ENCODE data around the gene IFT57. TPM values are rescaled to one million over a fixed set of nuclear protein-coding genes. Genes with fewer than 3 reads are reported as not detected.
A peak's percentile ranks its signal among the peaks of the same experiment; 100 is the strongest.

IFT57 gene
- total RNA-seq, 2 donors from 2014 or later, result 19.6 to 23.0 TPM

DNA sequence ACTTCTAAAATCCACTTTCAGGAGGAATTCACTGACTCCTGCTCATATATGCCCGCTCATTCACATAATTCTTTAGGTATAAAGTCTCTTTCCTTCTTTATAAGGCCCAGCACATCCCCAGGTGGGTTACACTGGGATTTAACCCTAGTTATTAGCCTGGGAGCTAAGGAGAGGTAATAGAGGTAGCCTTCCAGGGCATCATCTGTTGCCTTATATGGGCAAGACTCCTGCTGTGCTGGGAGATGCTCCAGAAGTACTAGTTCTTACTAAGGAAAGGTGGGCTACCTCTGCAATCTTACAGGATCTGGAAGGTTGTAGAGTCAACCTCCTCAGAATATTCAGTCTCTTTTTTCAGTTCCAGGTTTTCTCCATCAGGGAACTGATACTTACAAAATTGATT is 13.1 kb upstream of the IFT57 start:
- H3K27me3 Mint-ChIP-seq (ENCODE audit: low read depth), result no peaks in the 10 kb centered on the region
- H3K27ac Mint-ChIP-seq, result no peak overlapping the region
- H3K4me1 Mint-ChIP-seq (ENCODE audit: low read depth), result no peaks in the 10 kb centered on the region
- no peaks in the 10 kb centered on the region for H3K9me3 Mint-ChIP-seq
- ATAC-seq (replicated peaks in 1 of 2) (no peak), DNase-seq (no peak)
- H3K36me3 Mint-ChIP-seq (ENCODE audit: insufficient read depth in 2 of 2), result no peaks in the 10 kb centered on the region
- H3K4me3 Mint-ChIP-seq, result no peak overlapping the region

GRCh38 chr3:108234387-108234957 is 12.2 kb upstream of the IFT57 start:
- Mint-ChIP-seq H3K9me3 (no peaks in the 10 kb centered on the region), H3K27ac (no peak overlapping the region), H3K27me3 (ENCODE audit: low read depth) (no peaks in the 10 kb centered on the region), H3K36me3 (ENCODE audit: insufficient read depth in 2 of 2) (no peaks in the 10 kb centered on the region), H3K4me3 (no peak overlapping the region), H3K4me1 (ENCODE audit: low read depth) (no peaks in the 10 kb centered on the region)
- DNase-seq, result no peak
- no peak for ATAC-seq (replicated peaks in 1 of 2)

- Mint-ChIP-seq H3K9me3 (no peaks in the 10 kb centered on the region), H3K27me3 (ENCODE audit: low read depth) (no peaks in the 10 kb centered on the region), H3K4me1 (ENCODE audit: low read depth) (peaks cover 17% of the 10 kb centered on the region), H3K36me3 (ENCODE audit: insufficient read depth in 2 of 2) (no peaks in the 10 kb centered on the region), H3K27ac (no peak overlapping the region), H3K4me3 (no peak overlapping the region)
- DNase-seq (no peak), ATAC-seq (replicated peaks in 1 of 2) (no peak)
Observed at GRCh38 chr3:108228286-108228685, 6.1 kb upstream of the IFT57 start.

DNA sequence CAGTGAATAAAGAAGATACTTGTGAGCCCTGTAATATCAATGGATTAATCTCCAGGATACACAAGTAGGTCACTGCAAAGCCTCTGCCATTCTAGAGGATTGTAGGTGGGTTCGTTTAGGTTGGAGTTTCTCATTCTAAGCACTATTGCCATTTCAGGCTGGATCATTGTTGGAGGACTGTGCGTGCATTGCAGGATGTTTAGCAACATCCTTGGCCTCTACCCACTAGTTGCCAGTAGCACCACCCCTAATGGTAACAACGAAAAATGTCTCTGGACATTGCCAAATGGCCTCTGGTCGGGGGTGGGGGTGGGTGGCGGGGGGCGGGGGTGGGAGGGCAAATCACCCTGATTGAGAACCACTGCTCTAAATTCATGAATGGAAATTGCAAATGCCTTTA is 4.9 kb upstream of the IFT57 start:
- no peak for ATAC-seq (replicated peaks in 1 of 2)
- no peak overlapping the region for H3K4me3 Mint-ChIP-seq

DNA sequence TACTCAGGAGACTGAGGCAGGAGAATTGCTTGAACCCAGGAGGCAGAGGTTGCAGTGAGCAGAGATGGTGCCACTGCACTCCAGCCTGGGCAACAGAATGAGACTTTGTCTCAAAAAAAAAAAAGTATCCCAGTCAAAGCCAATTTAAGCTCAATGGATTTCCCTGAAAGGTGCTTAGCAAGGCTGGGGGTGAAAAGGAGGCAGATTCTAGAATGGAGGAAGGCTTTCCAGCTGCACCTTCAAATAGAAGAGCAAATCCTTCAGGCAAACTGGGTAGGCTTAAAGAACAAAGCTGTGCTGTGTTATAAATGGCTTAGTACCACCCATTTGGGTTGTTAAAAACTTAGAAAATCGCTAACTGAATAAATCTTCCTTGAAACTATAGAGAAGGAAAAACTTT is 3.0 kb upstream of the IFT57 start:
- H3K4me3 Mint-ChIP-seq, result no peak overlapping the region
- no peak for DNase-seq

More for the DNA sequence above, 4.9 kb upstream of the IFT57 start:
- peaks cover 27% of the 10 kb centered on the region for H3K4me1 Mint-ChIP-seq (ENCODE audit: low read depth)
- no peaks in the 10 kb centered on the region for H3K9me3 Mint-ChIP-seq
- H3K27me3 Mint-ChIP-seq (ENCODE audit: low read depth), result no peaks in the 10 kb centered on the region
- peaks cover 0 to 1% of the 10 kb centered on the region in 2 donors for H3K36me3 Mint-ChIP-seq (ENCODE audit: insufficient read depth in 2 of 2)
- DNase-seq, result no peak
- H3K27ac Mint-ChIP-seq, result no peak overlapping the region

DNA sequence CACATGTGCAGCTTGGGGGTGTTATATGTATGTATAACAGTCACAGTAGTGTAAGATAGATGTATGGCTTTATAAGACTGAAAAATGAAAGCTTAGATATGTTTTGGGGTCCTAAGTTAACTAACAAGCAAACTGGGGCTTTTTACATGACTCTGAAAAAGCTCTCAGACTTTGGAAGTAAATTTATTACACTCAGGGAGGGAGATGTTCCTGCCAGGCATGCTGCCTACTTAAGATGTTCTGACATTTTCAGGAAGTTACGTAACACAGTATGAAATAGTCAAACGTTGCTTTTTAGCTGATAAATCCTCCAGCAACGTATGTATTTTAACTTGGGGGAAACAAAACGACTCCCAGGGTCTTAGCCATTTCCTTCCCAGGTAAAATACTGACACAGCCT is 1.7 kb upstream of the IFT57 start:
- Mint-ChIP-seq H3K4me3 (peak overlapping the region; percentile 96 to 99), H3K27me3 (ENCODE audit: low read depth) (no peaks in the 10 kb centered on the region), H3K9me3 (no peaks in the 10 kb centered on the region), H3K4me1 (ENCODE audit: low read depth) (peaks cover 58% of the 10 kb centered on the region), H3K27ac (peak overlapping the region; percentile 95), H3K36me3 (ENCODE audit: insufficient read depth in 2 of 2) (peaks cover 1 to 3% of the 10 kb centered on the region in 2 donors)
- ATAC-seq (replicated peaks in 1 of 2), result no peak
- no peak for DNase-seq

More for the DNA sequence above, 3.0 kb upstream of the IFT57 start:
- no peak overlapping the region for H3K27ac Mint-ChIP-seq
- H3K4me1 Mint-ChIP-seq (ENCODE audit: low read depth), result peaks cover 46% of the 10 kb centered on the region
- ATAC-seq (replicated peaks in 1 of 2), result no peak
- peaks cover 1 to 3% of the 10 kb centered on the region in 2 donors for H3K36me3 Mint-ChIP-seq (ENCODE audit: insufficient read depth in 2 of 2)
- no peaks in the 10 kb centered on the region for H3K9me3 Mint-ChIP-seq
- H3K27me3 Mint-ChIP-seq (ENCODE audit: low read depth), result no peaks in the 10 kb centered on the region

DNA sequence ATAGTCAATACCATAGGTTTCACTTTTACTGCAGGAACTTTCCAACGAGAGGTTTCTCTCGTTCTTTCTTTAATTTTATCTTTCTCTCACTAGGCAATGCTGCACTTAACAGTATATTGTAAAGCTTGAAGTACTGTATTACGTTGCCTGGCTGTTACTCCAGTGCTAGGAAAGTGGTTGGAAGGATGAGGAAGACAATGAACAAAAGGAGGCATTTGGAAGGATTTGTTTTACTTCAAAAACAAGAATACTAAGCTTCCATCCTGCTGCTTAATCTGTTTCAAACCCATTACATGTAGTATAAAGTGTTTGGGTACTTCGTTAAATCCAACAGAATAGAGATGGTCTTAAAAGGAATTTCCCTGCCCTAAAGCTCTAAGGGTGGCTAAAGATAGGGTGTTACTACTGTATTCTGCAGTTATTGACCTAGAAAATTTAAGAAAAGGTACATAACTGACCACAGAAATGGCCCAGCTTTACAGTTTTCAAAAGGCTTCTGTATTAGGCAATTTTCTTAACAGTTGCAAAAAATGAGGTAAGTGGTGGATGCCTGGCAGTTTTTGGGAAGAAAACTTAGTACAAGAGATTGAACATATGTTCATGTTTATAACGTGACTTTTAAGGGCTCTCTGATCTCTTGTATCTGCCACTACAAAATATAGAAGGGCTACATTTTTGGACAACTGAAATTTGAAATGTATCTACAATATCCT is 785 bp upstream of the IFT57 start:
- ATAC-seq (replicated peaks in 1 of 2), result no peak

DNA sequence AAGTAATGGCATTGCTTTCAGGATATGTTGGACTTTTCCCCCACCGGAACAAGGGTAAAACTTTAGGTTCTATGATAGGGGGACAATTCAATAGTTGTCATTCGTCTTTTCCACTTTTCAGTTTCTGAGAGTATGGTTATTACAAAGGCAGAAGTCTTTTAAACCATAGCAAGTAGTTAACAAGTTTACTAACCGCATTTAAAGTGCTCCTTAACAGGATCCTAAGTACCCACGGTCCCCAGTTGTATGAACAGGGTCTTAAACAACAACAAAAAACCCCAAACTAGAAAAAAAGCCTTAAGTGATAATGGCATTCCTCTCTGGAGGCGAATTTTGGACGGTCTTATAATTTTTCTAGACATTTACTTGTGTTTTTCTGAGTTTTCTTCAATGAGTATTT is 831 bp downstream of the IFT57 start:
- Mint-ChIP-seq H3K4me3 (peak overlapping the region; percentile 96 to 99), H3K27me3 (ENCODE audit: low read depth) (no peaks in the 10 kb centered on the region), H3K27ac (peak overlapping the region; percentile 95), H3K36me3 (ENCODE audit: insufficient read depth in 2 of 2) (peaks cover 1 to 3% of the 10 kb centered on the region in 2 donors), H3K4me1 (ENCODE audit: low read depth) (peaks cover 61% of the 10 kb centered on the region), H3K9me3 (no peaks in the 10 kb centered on the region)
- ATAC-seq (replicated peaks in 1 of 2) (no peak), DNase-seq (no peak)

More for the DNA sequence above, 785 bp upstream of the IFT57 start:
- Mint-ChIP-seq H3K27me3 (ENCODE audit: low read depth) (no peaks in the 10 kb centered on the region), H3K36me3 (ENCODE audit: insufficient read depth in 2 of 2) (peaks cover 1 to 3% of the 10 kb centered on the region in 2 donors), H3K27ac (peak overlapping the region; percentile 95), H3K4me1 (ENCODE audit: low read depth) (peaks cover 58% of the 10 kb centered on the region), H3K9me3 (no peaks in the 10 kb centered on the region), H3K4me3 (peak overlapping the region; percentile 96 to 99)
- no peak for DNase-seq

GRCh38 chr3:108219336-108219735 is 2.9 kb downstream of the IFT57 start:
- H3K36me3 Mint-ChIP-seq (ENCODE audit: insufficient read depth in 2 of 2), result peaks cover 1 to 5% of the 10 kb centered on the region in 2 donors
- H3K9me3 Mint-ChIP-seq, result no peaks in the 10 kb centered on the region
- H3K4me1 Mint-ChIP-seq (ENCODE audit: low read depth), result peaks cover 64% of the 10 kb centered on the region
- DNase-seq (no peak), ATAC-seq (replicated peaks in 1 of 2) (no peak)
- H3K27me3 Mint-ChIP-seq (ENCODE audit: low read depth), result no peaks in the 10 kb centered on the region
- H3K4me3 Mint-ChIP-seq, result peak overlapping the region in 1 of 2 donors; percentile 11
- H3K27ac Mint-ChIP-seq, result no peak overlapping the region

- Mint-ChIP-seq H3K9me3 (no peaks in the 10 kb centered on the region), H3K27ac (no peak overlapping the region), H3K4me1 (ENCODE audit: low read depth) (peaks cover 58% of the 10 kb centered on the region), H3K36me3 (ENCODE audit: insufficient read depth in 2 of 2) (peaks cover 1 to 8% of the 10 kb centered on the region in 2 donors), H3K27me3 (ENCODE audit: low read depth) (no peaks in the 10 kb centered on the region), H3K4me3 (no peak overlapping the region)
- ATAC-seq (replicated peaks in 1 of 2) (no peak), DNase-seq (no peak)
Observed at GRCh38 chr3:108218811-108219210, 3.4 kb downstream of the IFT57 start.

DNA sequence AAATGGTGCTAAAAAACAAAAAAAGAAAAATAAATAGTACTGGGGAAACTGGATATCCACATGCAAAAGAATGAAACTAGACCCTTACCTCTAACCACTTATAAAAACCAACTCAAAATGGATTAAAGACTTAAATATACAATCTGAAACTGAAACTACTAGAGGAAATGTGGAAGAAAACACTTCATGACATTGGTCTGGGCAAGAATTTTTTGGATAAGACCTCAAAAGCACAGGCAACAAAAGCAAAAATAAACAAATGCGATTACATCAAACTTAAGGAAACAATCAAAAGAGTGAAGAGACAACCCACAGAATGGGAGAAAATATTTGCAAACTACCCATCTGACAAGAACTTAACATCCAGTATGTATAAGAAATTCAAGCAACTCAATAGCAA is 6.4 kb downstream of the IFT57 start:
- H3K36me3 Mint-ChIP-seq (ENCODE audit: insufficient read depth in 2 of 2), result peaks cover 2 to 7% of the 10 kb centered on the region in 2 donors
- no peak overlapping the region for H3K27ac Mint-ChIP-seq
- H3K4me3 Mint-ChIP-seq, result no peak overlapping the region
- H3K4me1 Mint-ChIP-seq (ENCODE audit: low read depth), result peaks cover 31% of the 10 kb centered on the region
- DNase-seq (no peak), ATAC-seq (replicated peaks in 1 of 2) (no peak)
- H3K9me3 Mint-ChIP-seq, result no peaks in the 10 kb centered on the region
- H3K27me3 Mint-ChIP-seq (ENCODE audit: low read depth), result no peaks in the 10 kb centered on the region

- DNase-seq (no peak), ATAC-seq (replicated peaks in 1 of 2) (peak in 1 of 2 donors; percentile 32)
- Mint-ChIP-seq H3K9me3 (no peaks in the 10 kb centered on the region), H3K27me3 (ENCODE audit: low read depth) (no peaks in the 10 kb centered on the region), H3K27ac (no peak overlapping the region), H3K4me1 (ENCODE audit: low read depth) (peaks cover 14% of the 10 kb centered on the region), H3K4me3 (no peak overlapping the region), H3K36me3 (ENCODE audit: insufficient read depth in 2 of 2) (peaks cover 2 to 15% of the 10 kb centered on the region in 2 donors)
Observed at GRCh38 chr3:108209579-108209978, 12.6 kb downstream of the IFT57 start.

- Mint-ChIP-seq H3K27me3 (ENCODE audit: low read depth) (no peaks in the 10 kb centered on the region), H3K4me3 (no peak overlapping the region), H3K4me1 (ENCODE audit: low read depth) (peaks cover 14% of the 10 kb centered on the region), H3K9me3 (no peaks in the 10 kb centered on the region), H3K27ac (no peak overlapping the region), H3K36me3 (ENCODE audit: insufficient read depth in 2 of 2) (peaks cover 2 to 12% of the 10 kb centered on the region in 2 donors)
- ATAC-seq (replicated peaks in 1 of 2) (peak; percentile 72), DNase-seq (no peak)
Observed at GRCh38 chr3:108208831-108209230, 13.4 kb downstream of the IFT57 start.

All from activated T-cell treated with anti-CD3 and anti-CD28 coated beads, Interleukin-2, amount 50 U/mL, for 72 hours (primary cell).